Stimulated activated naive CD4-positive, alpha-beta T cell (primary cell): ENCODE measurements around the gene FBXO31.
"Not testable (repeated sequence)": the region's sequence is repeated elsewhere in the genome, so short reads cannot be mapped to it uniquely, and the experiment has no call there.

Experiments used
- DNase-seq, 6 experiments: peaks; one replicate each; lab custom pipeline; 2025; lab: John Stamatoyannopoulos, UW

Gene FBXO31

DNA sequence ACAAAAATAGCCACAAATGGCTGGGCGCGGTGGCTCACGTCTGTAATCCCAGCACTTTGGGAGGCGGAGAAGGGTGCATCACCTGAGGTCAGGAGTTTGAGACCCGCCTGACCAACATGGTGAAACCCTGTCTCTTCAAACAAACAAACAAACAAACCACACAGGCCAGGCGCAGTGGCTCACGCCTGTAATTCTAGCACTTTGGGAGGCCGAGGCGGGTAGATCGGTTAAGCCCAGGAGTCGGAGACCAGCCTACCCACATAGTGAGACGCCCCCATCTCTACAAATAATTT is 1.2 kb upstream of the FBXO31 start:
- not testable (repeated sequence) for DNase-seq

DNA sequence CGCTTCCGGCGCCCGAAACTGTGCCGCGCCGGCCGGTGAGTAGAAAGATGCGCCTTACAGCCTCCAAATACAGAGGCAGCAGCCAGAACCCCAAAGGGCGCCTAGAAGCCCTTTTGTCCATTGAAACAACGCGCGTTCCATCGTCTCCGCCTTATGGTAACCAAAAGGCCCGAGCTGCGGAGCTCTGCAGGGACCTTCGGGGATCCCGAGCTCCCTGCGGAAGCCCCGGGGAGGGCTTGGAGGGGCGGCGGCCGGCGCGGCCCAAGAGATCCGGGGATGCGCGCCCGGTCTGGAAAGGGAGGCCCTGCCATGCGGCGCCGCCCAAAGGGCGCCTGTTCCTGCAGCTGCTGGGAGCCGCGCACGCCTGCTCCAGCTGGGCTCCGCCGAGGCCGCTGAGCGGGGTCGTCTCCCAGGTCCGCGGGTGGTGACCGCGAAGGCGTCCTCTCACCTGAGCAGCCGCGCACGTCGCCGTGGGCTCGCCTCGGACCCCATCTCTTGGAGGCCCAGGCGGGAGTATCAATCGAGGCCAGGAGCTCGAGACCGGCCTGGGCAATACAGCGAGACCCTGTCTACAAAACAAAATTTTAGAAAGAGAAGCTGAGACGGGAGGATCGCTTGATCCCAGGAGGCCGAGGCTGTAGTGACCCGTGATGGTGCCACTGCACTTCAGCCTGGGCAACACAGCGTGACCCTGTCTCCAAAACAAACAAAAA is 742 bp upstream of the FBXO31 start:
- DNase-seq, result no peak

DNA sequence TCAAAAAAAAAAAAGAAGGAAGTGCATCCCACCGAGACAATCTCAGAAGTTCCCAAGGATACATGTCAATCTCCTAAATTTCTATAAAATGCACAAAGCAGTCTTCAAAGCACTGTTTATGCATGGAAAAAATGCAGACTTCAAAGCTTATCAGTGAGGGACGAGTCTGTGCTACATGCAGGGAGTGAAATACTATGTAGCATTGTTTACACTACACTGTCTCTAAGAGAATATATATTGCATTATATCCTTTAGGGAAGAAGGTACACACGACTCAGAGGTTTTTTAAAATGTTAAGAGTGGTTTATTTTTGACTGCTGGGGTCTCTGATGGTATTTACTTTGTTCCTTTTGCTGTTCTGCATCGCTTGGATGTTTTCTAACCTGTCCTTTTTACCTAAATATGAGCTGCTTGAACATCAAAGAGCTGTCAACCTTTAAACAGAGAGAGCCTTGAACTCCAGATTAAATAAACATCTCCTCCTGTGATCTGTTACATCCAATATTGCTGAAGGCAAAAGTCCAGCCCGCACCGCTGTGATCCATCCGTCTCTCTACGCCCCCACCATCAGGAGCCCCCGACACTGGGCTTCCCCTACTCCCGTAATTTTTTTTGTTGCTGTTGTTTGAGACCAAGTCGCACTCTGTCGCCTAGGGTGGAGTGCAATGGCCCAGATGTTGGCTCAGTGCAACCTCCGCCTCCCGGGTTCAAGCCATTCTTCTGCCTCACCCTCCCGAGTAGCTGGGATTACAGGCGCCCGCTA is 1.4 kb downstream of the FBXO31 start:
- no peak for DNase-seq

DNA sequence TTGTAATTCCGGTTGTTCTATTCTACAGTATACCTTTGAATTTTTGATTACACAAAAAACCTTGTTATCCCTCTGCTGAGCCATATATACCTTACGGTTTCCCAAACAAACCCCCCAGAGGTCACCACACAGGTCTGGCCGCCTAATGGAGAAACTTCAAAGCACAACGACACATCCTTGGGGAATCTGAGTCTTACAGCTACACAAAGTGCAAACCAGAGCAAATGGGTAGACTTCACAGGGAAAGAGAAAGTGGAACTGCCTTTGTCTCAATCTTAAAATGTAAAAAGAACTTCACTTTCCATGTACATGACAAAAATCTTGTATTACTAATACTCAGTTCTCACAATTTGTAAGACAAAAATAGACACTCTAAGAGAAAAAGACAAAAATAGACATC is 2.7 kb downstream of the FBXO31 start:
- no peak for DNase-seq

DNA sequence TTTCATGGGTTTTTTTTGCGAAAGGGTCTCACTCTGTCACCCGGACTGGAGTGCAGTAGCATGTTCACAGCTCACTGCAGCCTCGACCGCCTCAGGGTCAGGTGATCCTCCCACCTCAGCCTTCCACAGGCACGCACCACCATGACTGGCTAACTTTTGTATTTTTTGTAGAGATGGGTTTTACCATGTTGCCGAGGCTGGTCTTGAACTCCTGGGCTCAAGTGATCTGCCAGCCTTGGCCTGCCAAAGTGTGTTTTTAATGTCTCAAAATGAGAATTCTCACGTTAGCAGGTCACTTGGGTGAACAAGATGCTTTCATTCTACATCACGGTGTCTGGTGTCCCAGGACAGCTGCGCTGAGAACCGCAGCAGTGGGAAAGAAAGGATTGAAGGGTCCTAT is 3.2 kb downstream of the FBXO31 start:
- no peak for DNase-seq

DNA sequence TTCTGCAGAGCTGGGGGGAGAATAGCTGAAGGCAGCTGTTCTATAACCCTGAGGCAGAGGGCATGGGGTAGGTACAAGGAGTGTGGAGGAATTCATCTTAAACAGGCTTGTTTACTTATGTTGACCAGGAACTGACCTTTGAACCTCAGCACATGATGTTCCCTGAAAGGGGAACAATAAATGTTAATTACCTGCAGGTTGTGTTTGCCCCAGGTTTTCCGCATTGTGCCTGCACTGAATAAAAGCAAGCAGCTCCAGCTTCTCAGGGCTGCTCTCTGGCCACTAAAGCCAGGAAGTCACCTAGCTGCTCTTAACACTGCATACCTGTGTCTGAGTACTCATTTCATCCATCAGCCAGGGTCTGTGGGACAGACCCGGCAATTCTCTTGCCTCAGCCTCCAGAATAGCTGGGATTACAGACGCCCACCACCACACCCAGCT is 4.2 kb downstream of the FBXO31 start:
- not testable (repeated sequence) for DNase-seq

DNA sequence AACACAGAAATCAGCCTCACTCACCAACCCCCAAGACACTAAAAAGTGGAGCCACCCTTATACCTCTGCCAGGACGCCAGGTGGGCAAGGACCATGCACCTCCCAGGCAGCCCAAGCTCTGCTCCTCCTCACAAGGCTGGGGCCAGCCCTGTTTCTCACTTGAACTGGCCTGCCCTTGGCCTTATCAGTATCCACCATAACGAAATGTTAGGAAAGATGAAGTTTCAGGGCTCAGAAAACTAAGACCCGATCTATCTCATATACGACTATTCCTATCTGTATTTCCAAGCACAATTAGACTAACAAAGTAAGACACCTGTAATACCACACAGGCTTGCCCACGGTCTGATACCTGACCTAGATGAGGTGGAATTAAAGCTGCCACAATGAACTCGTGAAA is 6.9 kb downstream of the FBXO31 start:
- DNase-seq, result no peak

DNA sequence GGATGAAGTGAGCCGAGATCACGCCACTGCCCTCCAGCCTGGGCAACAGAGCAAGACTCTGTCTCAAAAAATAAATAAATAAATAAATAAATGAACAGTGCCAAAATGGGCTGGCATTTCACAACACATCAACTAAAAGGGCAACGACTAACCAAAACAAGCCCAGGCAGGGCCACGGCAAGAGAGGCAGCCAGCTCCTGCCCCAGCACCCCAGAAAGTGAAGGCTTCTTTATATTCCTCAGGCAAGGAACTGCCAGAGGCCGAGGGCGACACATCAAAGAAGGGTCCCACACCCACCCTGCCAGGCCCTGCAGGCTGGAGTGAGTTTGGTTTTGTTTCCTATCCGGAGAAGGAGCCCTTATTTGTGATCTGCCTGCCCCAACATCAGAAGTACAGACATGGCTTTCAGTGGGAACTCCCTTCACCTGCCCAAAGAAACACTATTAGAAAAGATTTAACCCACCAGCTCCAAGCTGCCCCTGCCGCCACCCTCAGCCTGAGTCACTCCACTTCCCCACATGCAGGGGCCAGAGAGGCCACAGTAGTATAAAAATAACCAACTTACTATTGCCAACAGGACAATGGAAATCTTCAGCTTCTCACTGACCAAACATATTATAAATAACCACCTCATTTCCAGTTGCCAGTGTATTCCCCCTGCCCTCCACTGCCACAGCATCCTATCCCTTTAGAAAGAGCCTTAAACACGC is 8.0 kb downstream of the FBXO31 start:
- no peak for DNase-seq

DNA sequence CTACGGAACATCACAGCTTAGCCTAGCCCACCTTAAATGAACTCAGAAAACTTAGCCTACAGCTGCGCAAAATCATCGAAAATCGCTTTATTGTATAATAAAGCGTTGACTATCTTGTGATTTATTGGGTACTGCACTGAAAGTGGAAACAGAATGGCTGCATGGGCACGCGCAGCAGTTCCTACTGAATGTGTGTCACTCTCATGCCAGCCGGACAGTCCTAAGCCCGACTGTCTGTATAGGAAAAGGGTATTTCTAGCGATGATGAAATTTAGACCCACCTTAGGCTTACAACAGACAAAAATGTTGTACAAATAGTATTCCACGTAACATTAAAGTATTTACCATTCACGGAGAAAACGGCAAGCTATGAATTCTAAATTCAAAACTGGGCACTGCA is 9.3 kb downstream of the FBXO31 start:
- no peak for DNase-seq

DNA sequence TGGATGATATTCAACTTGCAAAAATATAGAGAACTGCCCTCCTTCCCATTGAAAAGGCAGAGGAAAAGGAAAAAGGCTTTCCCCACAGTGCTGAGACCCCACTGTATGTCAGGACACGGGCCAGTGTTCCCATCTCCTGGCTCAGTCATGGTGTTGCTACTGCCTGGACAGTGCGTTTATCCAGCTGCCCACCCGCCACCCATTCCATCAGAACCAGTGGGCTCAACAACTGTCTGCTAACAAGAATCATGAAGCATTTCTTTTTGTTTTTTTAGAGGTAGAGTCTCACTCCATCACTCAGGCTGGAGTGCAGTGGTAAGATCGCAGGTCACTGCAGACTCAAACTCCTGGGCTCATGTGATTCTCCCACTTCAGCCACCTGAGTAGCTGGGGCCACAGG is 11.3 kb downstream of the FBXO31 start:
- no peak for DNase-seq

DNA sequence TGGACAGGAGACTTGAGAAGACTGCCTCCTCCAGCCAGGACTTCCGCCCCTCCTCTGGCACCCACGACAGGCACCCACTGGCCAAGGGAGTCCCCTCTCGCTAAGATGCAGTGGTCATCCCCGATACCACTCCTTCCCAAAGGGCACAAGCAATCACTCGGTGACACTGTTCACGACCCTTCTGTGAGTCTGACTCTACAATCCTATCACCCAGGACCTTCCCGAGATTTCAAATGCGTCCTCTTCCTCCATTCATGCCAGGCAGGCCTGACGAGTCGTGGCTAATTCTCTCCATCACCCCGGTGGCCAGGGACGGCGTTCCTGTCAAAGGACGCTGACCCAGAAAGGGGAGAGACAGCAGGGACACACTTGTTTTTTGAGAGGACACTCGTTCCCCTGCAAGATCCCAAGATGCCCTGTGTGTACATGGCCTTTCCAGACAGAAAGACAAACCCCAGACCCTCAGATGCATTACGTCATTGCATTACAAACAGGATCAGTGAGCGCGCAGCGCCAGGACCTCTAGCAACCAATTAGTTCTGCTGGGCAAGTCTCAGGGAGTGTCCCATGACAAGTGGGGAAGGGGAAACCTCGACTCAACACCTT is 12.2 kb downstream of the FBXO31 start:
- DNase-seq, result no peak

DNA sequence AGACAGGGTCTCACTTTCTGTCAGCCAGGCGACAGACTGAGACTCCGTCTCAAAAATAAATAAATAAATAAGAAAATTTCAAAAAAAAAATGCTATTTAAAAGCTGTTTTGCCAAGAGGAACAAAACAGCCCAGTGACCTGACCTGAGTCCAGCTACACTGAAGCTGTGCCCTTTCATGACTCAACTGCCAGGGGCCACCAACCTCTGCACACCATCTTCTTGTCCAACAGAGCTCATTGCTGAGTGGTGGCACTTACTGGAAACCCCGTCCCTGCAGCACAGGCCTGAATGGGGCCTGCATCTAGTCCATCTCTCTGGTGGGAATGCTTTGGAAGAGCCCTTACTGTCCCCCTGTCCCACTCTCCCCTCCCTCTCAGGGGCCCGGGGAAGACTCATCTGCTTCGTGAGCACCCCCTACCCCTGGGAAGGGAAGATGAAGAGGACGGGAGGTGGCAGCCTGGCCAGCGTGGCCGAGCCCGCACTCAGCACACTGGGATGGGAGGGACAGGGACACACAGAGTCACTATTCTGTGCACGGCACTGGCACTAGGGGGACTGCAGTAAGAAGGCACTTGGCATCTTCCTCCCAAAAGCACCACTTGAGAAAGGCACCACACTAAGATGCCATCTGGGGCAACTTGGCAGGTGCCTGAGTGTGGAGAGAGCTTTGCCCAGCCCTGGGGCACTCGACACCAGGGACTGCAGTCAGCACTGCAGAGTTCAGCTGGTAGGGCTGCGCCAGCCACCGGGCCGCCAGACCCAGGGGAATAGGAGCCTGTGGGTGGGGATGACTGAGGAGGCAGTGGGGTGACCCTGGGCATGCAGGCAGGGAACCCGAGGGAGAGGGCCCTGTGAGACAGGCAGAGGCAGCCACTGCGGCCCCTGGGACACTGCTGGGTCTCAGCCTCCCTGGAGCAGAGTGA is 13.5 kb downstream of the FBXO31 start:
- no peak for DNase-seq

DNA sequence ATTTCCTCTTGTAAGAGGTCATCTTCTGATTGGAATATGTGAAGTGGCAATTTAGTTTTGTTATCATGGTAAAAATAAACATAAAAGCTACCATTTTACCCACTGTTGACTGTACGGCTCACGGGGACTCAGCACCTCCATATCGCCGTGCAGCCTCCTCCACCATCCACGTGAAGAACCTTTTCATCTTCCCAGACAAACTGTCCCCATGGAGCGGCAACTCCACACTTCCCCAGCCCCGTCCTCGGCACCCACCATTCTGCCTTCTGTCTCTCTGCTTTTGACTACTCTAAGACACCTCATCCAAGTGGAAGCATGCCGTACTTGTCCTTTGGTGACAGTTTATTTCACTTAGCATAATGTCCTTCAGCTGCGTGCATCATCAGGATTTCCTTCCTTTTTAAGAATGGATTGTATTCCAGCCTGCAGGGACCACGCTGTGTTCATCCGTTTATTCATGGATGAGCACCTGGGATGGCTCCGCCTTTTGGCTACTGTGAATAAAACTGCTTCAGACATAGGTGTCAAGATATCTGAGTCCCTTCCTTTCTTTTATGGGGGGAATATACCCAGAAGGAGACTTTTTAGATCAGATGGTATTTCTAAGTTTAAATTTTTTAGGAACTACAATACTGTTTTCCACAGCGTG is 14.3 kb downstream of the FBXO31 start:
- no peak for DNase-seq

DNA sequence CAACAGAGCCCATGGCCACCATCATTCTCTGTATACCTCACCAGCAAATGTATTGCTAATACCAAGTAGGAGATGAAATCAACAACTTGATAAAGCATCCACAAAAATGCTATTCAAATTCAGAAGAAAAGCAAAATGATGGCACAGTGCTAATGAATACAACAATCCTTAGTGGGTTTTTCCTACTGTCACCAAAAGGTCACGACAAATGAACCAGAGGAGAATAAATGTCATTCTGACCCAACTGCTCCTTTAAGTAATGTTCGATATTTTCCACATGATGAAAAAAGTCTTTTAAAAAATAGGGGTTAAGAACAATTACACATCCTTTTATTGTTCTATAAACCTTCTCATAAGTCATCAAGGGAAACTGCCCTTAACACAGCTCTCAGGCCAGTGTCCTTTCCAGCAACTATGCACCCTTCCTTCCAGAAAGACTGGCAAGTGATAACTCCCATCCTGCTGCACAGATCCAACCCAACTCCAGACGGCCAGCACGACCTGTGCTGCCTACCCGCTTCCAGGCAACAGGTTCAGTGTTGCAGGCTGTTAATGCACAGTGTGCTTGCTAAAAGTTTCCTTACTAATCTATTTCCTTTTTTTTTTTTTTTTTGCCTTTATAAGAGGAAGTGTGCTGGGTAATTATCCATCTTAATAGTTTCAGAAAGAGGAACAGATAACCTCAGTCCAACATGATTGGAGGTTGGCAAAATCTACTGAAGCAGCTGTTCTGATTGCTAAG is 15.4 kb downstream of the FBXO31 start:
- no peak for DNase-seq

DNA sequence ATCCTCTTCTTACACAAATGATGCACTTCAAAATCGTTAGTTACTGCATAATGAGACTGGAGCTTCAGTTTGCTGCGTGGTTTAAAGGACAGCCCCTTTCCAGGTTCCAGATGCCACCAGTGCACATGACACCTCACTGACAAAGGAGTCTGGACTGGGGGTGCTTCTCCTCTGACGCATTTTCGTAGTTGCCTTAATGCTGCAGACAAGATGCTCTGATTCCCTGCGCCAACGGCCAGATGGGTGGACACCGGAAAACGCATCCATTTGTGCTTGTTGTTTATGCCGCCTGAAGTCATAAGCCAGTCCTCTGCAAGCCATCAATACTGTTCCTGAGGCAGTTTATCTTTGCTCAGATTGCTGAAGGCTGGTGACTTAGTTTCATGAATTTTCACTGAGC is 16.0 kb downstream of the FBXO31 start:
- DNase-seq, result no peak

DNA sequence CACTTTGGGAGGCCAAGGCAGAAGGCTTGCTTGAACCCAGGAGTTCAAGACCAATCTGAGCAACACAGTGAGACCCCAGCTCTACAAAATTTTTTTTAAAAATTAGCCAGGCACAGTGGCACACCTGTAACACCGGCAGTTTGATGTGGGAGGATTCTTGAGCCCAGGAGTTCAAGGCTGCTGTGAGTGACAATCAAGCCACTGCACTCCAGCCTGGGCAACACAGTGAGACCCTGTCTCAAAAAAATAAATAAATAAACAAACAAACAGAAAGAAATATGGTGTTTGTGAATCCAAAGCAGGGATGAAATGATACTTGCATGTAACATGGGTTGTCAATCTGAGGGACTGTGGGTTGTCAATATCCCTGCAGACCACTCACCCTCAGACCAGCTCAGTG is 16.6 kb downstream of the FBXO31 start:
- no peak for DNase-seq

DNA sequence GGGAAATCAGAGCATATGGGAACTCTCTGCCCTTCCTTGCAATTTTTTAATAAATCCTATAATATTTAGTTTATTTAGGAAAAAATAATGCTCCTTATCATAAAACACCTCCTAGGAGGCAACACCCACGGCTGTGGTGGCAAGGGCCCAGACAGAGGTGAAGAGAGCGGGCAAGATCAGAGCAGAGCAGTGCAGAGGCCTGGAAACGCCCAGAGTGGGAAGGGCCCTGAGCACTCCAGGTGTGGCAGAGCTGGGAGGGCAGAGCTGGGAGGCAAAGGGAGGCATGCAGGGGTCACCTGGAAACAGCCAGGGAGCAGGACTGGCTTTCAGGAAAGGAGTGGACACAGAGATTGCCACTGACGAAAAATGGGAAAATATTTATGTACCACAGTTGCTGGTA is 17.3 kb downstream of the FBXO31 start:
- DNase-seq, result no peak

DNA sequence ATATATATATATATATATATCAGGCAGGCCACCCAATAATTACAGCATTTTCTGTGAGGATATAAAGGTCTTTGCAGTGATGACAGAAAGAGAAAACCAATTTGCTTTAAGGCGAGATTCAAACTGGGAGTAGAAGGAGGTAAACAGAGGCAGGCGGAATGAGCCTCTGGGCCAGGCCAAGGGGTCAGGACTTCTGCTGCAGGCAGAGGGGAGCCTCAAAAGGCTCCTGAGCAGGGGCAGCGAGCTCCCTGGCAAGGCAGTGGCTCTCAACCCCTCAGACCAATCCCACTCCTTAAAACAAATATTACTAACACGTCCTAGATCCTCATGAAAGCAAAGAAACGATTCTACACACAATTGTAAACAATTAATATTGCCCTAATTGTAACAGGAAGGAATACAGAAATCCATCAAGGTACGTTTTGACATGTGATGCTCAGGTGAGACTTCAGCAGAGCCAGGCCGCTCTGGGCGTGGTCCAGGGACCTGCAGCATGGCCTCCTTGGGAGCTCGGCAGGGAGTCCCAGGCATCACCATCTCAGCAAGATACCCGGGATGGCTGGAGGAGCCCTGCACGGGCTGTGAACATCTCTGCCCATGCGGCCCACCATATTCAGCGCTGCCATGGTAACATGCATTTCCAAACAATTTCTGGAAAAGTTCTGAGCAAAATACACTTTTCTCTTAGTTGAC is 18.4 kb downstream of the FBXO31 start:
- no peak for DNase-seq

DNA sequence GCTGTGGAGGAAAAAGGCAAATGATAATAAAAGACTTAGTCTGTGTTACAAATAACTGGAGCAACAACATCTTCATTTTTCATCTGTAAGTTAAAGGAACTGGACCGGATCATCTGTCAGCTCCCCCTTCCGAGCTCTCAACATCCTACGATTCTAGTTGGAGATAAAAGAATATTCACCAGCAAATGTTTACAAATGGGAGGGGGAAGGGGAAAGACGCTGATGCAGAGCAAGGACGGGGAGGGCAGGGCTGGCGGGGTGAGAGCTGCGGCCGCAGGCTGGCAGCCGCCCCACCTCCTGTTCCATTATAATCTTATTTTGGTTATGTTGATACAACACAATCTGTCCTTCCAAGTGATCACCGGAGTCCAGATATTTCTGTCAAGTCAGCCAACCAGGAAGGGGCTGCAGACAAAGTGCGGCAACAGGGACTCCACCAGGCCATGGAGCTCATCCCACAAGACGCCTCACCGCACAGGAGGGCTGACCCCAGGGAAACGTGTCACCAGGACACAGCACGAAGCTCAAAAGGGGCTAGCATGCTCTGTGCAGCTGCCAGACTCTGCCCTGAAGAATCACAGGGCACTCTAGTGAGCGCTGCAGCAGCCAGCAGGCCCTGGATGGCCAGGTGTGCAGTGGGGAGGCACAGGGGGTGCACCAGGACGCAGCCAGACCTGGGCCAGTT is 19.7 kb downstream of the FBXO31 start:
- no peak for DNase-seq
